SKM-1 treated with dmso at 0.1 percent for 144 hours (cell line): ENCODE results near the gene GTF2H2.
"Not testable (repeated sequence)": the region's sequence is repeated elsewhere in the genome, so short reads cannot be mapped to it uniquely, and the experiment has no call there.

Source experiments
- DNase-seq: peaks from one replicate; lab custom pipeline; 2025; ENCODE audit not compliant: unreplicated experiment; lab: John Stamatoyannopoulos, UW

GTF2H2 gene

GRCh38 chr5:71014176-71014575 is 53.3 kb downstream of the GTF2H2 start:
- DNase-seq: no peak

DNA sequence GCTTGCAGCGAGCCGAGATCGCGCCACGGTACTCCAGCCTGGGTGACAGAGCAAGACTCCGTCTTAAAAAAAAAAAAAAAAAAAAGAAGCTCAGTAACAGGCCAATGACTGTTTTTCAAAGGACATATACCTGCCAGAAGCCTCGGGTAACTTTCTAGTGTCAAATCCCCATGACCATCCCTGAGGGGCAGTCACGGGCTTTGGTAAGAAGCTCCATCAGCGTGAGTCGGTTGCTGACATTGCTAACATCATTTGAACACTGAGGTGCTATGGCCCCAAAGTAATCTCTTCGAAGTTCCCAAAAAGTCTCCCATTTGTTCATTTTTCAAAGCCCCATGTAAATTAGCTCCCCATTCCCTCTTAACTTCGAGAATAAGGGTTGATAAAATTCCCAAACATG is 53.9 kb downstream of the GTF2H2 start:
- no peak for DNase-seq

DNA sequence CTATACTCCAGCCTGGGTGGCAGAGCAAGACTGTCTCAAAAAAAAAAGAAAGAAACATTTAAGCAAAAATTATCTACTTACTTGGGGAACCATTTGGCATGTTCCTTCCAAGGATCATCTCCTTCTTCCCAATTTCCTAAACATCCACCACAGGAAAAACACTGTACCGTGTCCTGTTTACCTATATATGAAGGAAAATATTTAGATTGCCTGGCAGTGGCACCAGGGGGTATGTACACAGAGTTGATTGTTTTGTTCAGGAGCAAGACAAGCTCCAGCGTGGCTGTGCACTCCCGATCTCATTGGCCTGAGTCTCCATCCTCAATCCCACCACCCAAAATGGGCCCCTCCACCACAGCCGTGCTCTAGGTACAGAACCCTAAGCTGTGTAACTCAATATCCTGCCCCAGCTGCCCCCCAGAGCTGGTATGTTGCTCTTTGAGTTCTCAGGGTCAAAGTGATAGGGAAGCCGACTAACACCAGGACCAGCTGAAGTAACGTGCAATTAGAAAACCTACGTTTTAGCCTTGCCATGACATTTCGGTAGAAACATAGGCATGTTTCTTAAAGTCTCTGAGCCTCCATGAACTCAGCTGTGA is 56.2 kb downstream of the GTF2H2 start:
- no peak for DNase-seq

GRCh38 chr5:71006983-71007382 is 60.5 kb downstream of the GTF2H2 start:
- not testable (repeated sequence) for DNase-seq
